Measurements from ENCODE around the gene PTPRT. TPM values are rescaled to one million over a fixed set of nuclear protein-coding genes. Genes with fewer than 3 reads are reported as not detected.

PTPRT gene
- total RNA-seq, 1 experiment from 2014 or later = 0.13 TPM

- no peak overlapping the region for H2BK5ac ChIP-seq (ENCODE audit: insufficient read length, low read length)
- no peak overlapping the region for H2AFZ ChIP-seq (ENCODE audit: low read length)
- no peak overlapping the region for H3K4me2 ChIP-seq (ENCODE audit: insufficient read depth, insufficient read length, low read length)
- H3K4me1 ChIP-seq (ENCODE audit: insufficient read depth, low read length) = peaks cover 3% of the 10 kb centered on the region; the same call in 1 of the 2 replicates
- H2AK5ac ChIP-seq (ENCODE audit: insufficient read length, low read length) = no peak overlapping the region
- H3K14ac ChIP-seq (ENCODE audit: insufficient read depth, low read length) = no peak overlapping the region
- H3K56ac ChIP-seq (ENCODE audit: insufficient read length, low read depth, low read length) = no peak overlapping the region
- no peak for DNase-seq
- no peak overlapping the region for H3K4ac ChIP-seq (ENCODE audit: low read depth, low read length)
- no peak overlapping the region for H3K18ac ChIP-seq (ENCODE audit: insufficient read length, low read depth, low read length)
- Mint-ChIP-seq H3K4me3 (no peak overlapping the region), H3K27ac (no peak overlapping the region), H3K9me3 (no peaks in the 10 kb centered on the region), H3K27me3 (ENCODE audit: low read depth) (peaks cover 2% of the 10 kb centered on the region; the same call in 1 of the 2 replicates), H3K4me1 (peaks cover 9% of the 10 kb centered on the region in 2 experiments), H3K36me3 (ENCODE audit: insufficient read depth in 1 of 3, low read depth in 3 of 3) (no peaks in the 10 kb centered on the region)
- no peaks in the 10 kb centered on the region for H3K79me1 ChIP-seq (ENCODE audit: insufficient read depth, low read depth, low read length, poor library complexity, severe bottlenecking)
- H4K91ac ChIP-seq (ENCODE audit: insufficient read length, low read depth, low read length) = no peak overlapping the region
- H2BK15ac ChIP-seq (ENCODE audit: low read depth, low read length) = no peak overlapping the region
- H3K27me3 ChIP-seq (ENCODE audit: insufficient read depth, low read length) = no peaks in the 10 kb centered on the region
- no peak for TF ChIP-seq CTCF (conservative IDR thresholded peaks at IDR 0.05)
- no peak overlapping the region for H2BK12ac ChIP-seq (ENCODE audit: insufficient read length, low read depth, low read length)
- H4K20me1 ChIP-seq (ENCODE audit: control insufficient read depth, insufficient read depth, insufficient read length) = no peaks in the 10 kb centered on the region
- H3K79me2 ChIP-seq (ENCODE audit: insufficient read depth, low read length) = no peaks in the 10 kb centered on the region
- no peaks in the 10 kb centered on the region for H3K23me2 ChIP-seq (ENCODE audit: insufficient read length, low read depth, low read length, poor library complexity, severe bottlenecking)
- H3K27ac ChIP-seq (ENCODE audit: insufficient read length, low read depth, low read length) = no peak overlapping the region
- no peak overlapping the region for H4K8ac ChIP-seq (replicated peaks; ENCODE audit: insufficient read length, low read depth, low read length)
- no peak overlapping the region for H4K5ac ChIP-seq (ENCODE audit: insufficient read length, low read depth, low read length)
- H2BK120ac ChIP-seq (ENCODE audit: low read depth, low read length, poor library complexity, severe bottlenecking) = no peak overlapping the region
- H3K23ac ChIP-seq (ENCODE audit: insufficient read length, low read depth, low read length) = no peak overlapping the region
- H2BK20ac ChIP-seq (ENCODE audit: low read depth, low read length, poor library complexity, severe bottlenecking) = no peak overlapping the region
- H3K9ac ChIP-seq (ENCODE audit: extremely low read depth, insufficient read length, low read length) = no peak overlapping the region
- no peak overlapping the region for H3T11ph ChIP-seq (ENCODE audit: low read length)
- no CpG with 5 or more reads among the region's 2 CpGs for WGBS (ENCODE audit: extremely low coverage, insufficient read length, low lambda C conversion rate)
- H3K9me3 ChIP-seq (ENCODE audit: control insufficient read depth, low read depth, low read length) = no peaks in the 10 kb centered on the region
Observed at GRCh38 chr20:42447270-42447669, 742.4 kb downstream of the PTPRT start.
